ENCODE data around the gene FMNL3.

The FMNL3 gene, protein sequence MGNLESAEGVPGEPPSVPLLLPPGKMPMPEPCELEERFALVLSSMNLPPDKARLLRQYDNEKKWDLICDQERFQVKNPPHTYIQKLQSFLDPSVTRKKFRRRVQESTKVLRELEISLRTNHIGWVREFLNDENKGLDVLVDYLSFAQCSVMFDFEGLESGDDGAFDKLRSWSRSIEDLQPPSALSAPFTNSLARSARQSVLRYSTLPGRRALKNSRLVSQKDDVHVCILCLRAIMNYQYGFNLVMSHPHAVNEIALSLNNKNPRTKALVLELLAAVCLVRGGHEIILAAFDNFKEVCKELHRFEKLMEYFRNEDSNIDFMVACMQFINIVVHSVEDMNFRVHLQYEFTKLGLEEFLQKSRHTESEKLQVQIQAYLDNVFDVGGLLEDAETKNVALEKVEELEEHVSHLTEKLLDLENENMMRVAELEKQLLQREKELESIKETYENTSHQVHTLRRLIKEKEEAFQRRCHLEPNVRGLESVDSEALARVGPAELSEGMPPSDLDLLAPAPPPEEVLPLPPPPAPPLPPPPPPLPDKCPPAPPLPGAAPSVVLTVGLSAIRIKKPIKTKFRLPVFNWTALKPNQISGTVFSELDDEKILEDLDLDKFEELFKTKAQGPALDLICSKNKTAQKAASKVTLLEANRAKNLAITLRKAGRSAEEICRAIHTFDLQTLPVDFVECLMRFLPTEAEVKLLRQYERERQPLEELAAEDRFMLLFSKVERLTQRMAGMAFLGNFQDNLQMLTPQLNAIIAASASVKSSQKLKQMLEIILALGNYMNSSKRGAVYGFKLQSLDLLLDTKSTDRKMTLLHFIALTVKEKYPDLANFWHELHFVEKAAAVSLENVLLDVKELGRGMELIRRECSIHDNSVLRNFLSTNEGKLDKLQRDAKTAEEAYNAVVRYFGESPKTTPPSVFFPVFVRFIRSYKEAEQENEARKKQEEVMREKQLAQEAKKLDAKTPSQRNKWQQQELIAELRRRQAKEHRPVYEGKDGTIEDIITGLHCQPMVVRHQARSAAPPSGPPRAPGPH

DNA sequence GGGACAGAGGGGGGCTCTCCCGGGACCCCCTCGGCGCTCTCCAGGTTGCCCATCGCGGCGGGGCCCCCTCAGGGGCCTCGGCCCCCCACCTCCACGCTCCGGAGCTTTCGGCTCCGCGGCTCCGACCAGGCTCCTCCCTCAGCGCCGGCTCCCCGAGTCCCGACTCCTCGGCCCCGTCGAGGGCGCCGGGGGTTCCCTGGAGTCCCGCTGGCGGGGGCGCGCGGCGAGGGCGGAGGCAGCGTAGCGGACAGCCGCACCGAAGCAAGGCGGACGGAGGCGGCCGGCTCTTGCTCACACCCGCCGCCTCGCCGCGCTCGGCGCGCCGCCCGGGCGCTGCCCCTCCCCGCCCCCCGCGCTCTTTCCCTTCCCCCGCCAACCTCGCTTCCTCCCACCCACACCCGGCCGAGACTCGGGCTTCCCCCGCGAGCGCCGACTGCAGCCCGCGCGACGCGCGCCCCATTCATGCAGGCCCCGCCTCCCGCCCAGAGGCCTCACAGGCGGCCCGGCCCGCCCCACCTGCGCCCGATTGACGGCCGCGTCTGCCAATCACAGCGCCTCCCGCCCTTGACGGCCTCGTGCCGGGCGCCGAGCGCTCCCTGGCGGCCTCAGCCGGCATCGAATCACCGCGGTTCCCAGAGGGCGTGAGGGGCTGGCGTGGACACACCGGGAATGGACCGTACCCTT is at the start of gene FMNL3:
TSS of gene FMNL3 (minus strand) at position 278 of the 684 bp plus-strand sequence. CDS start at position 53, 225 bp downstream.
- peaks cover 4% of the 10 kb centered on the region for H3K36me3 ChIP-seq (ENCODE audit: insufficient read depth, insufficient read length, low read length)
- H3K4me1 ChIP-seq (ENCODE audit: insufficient read depth, insufficient read length) = peaks cover 13% of the 10 kb centered on the region
- peak within 1 kb of the TSS; percentile 82 for H3K9ac ChIP-seq (ENCODE audit: insufficient read length, low read depth)
- TF ChIP-seq ZNF274 (IDR thresholded peaks at IDR 0.05; ENCODE audit: low read depth, low read length) = no peak
- no peak for TF ChIP-seq YY1 (IDR thresholded peaks at IDR 0.05; ENCODE audit: insufficient read depth, insufficient read length)
- no peak for TF ChIP-seq SUZ12 (IDR thresholded peaks at IDR 0.05; ENCODE audit: extremely low read depth, insufficient read depth, insufficient read length)
- peak within 1 kb of the TSS; percentile 69 for H3K4me3 ChIP-seq (ENCODE audit: insufficient read length, low read depth)
- H3K27me3 ChIP-seq (ENCODE audit: insufficient read depth, insufficient read length) = peaks cover 25% of the 10 kb centered on the region
- DNase-seq (ENCODE audit: low read depth, low spot score) = peak; percentile 89
- peaks cover 15% of the 10 kb centered on the region; the same call in 1 of the 2 replicates for H3K9me3 ChIP-seq (ENCODE audit: insufficient read depth, low read length)

DNA sequence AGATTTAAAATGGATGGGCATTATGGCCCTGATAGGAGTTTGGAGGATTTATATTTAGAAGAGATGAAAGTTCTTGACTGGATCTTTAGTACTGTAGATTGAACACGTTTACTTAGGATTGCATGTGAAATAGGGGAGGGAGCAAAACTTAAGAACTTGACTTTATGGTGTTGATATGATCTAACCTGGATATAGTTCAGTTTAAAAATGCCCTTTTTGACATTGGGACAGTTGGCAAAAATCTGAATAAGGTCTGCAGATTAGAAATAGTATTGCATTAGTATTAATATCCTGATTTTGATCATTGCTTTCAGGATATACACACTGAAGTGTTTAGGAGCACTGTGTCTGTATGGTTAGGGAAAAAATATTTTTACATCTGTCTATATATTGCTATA is 43.8 kb upstream of the FMNL3 start:
- no peaks in the 10 kb centered on the region for H3K27me3 ChIP-seq (ENCODE audit: insufficient read depth, insufficient read length)
- TF ChIP-seq YY1 (IDR thresholded peaks at IDR 0.05; ENCODE audit: insufficient read depth, insufficient read length) (no peak), ZNF274 (IDR thresholded peaks at IDR 0.05; ENCODE audit: low read depth, low read length) (no peak), SUZ12 (IDR thresholded peaks at IDR 0.05; ENCODE audit: extremely low read depth, insufficient read depth, insufficient read length) (no peak)
- no peak overlapping the region for H3K4me3 ChIP-seq (ENCODE audit: insufficient read length, low read depth)
- no peak overlapping the region for H3K9ac ChIP-seq (ENCODE audit: insufficient read length, low read depth)
- no peaks in the 10 kb centered on the region for H3K9me3 ChIP-seq (ENCODE audit: insufficient read depth, low read length)
- H3K4me1 ChIP-seq (ENCODE audit: insufficient read depth, insufficient read length) = no peaks in the 10 kb centered on the region
- DNase-seq (ENCODE audit: low read depth, low spot score) = no peak
- peaks cover 56% of the 10 kb centered on the region for H3K36me3 ChIP-seq (ENCODE audit: insufficient read depth, insufficient read length, low read length)

DNA sequence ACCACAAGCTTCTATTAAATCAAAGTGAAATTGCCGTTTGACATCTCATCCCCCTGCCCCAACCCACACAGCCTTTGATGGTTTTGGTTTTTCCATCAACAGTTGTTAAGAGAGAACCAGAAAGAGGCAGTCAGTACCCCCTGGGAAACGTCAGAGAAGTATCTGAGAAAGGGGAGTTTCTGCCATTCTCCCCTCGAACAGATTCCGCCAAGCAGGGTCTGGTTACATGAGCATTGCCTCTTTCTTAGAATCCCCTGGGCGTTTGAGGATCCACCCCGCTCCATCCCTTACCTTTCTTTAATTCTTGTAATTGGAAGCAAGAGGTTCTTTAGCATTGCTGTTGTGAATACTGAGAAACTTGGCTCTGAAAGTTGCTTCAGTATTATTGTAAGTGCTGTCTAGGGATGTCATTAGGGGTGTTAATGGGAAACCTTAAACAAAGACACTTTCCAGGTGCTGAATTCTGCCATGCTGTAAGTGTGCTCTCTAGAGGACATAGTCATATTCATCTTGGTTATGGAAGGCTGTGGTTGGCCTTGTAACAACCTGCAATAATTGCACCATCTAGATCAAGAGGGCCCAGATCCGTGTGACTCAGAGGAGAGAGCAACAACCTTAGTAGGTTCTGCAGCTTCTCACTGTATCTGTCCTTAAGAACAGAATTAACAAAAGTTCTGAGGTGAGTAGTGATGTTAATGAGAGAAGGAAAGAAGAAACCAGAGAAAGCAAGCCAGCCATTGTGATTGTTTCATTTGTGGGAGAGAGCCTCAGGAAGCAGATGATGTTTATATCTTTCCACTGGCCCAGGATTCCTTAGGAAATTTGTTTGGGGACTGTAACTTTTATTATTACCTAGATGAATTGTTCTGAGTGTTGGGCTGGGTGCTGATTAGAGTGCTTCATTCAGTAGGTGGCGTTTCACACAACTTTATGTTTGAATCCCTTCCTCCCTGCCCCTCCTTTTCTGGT is 43.1 kb upstream of the FMNL3 start:
- no peaks in the 10 kb centered on the region for H3K4me1 ChIP-seq (ENCODE audit: insufficient read depth, insufficient read length)

DNA sequence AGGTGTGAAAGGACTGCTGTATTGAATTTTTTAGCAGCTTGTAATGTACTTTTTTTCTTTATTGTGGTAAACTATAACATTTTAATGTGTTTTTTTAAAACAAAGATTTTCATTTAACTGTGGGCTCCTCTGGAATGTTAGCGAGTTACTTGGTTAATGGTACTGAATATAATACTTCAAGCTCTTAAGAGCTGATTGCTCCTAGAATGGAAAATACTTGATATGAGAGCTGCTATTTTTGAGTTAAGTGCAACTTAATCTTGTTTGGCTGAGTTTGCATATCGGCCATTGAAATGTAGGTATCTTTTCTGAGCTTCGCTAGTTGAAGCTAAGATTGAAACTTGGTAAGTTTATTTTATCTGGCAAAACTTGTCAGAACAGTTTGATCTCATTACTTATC is 41.6 kb upstream of the FMNL3 start:
- no peak overlapping the region for H3K4me3 ChIP-seq (ENCODE audit: insufficient read length, low read depth)
- no peak overlapping the region for H3K9ac ChIP-seq (ENCODE audit: insufficient read length, low read depth)
- H3K36me3 ChIP-seq (ENCODE audit: insufficient read depth, insufficient read length, low read length) = peaks cover 48% of the 10 kb centered on the region
- DNase-seq (ENCODE audit: low read depth, low spot score) = no peak
- TF ChIP-seq YY1 (IDR thresholded peaks at IDR 0.05; ENCODE audit: insufficient read depth, insufficient read length) (no peak), ZNF274 (IDR thresholded peaks at IDR 0.05; ENCODE audit: low read depth, low read length) (no peak), SUZ12 (IDR thresholded peaks at IDR 0.05; ENCODE audit: extremely low read depth, insufficient read depth, insufficient read length) (no peak)
- H3K4me1 ChIP-seq (ENCODE audit: insufficient read depth, insufficient read length) = no peaks in the 10 kb centered on the region
- no peaks in the 10 kb centered on the region for H3K9me3 ChIP-seq (ENCODE audit: insufficient read depth, low read length)
- H3K27me3 ChIP-seq (ENCODE audit: insufficient read depth, insufficient read length) = no peaks in the 10 kb centered on the region

More for the DNA sequence above, 43.1 kb upstream of the FMNL3 start:
- Histone ChIP-seq H3K9ac (ENCODE audit: insufficient read length, low read depth) (no peak overlapping the region), H3K4me3 (ENCODE audit: insufficient read length, low read depth) (no peak overlapping the region), H3K9me3 (ENCODE audit: insufficient read depth, low read length) (no peaks in the 10 kb centered on the region), H3K27me3 (ENCODE audit: insufficient read depth, insufficient read length) (no peaks in the 10 kb centered on the region), H3K36me3 (ENCODE audit: insufficient read depth, insufficient read length, low read length) (peaks cover 50% of the 10 kb centered on the region)
- DNase-seq (ENCODE audit: low read depth, low spot score) = no peak
- TF ChIP-seq YY1 (IDR thresholded peaks at IDR 0.05; ENCODE audit: insufficient read depth, insufficient read length) (no peak), SUZ12 (IDR thresholded peaks at IDR 0.05; ENCODE audit: extremely low read depth, insufficient read depth, insufficient read length) (no peak), ZNF274 (IDR thresholded peaks at IDR 0.05; ENCODE audit: low read depth, low read length) (no peak)

DNA sequence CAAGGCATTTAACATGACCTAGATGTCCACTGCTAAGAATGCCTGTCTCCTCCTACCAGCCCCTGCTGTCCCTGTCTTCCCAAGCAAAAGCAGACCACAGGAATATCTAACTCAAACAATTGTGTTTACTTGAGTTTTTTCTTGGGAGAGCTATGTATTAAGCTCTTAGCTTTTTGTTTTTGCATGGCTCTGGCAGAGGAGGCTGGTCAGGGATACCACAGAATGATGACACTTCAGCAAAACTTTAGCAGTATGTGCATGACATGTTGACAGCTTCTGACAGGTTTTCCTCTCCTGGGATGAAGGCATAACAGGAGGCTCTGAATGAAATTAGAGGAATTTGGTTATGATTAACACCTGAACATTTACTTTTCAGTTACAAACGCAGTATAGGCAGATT is 41.1 kb upstream of the FMNL3 start:
- no peak for TF ChIP-seq ZNF274 (IDR thresholded peaks at IDR 0.05; ENCODE audit: low read depth, low read length)
- TF ChIP-seq SUZ12 (IDR thresholded peaks at IDR 0.05; ENCODE audit: extremely low read depth, insufficient read depth, insufficient read length) = no peak
- no peak for TF ChIP-seq YY1 (IDR thresholded peaks at IDR 0.05; ENCODE audit: insufficient read depth, insufficient read length)
- DNase-seq (ENCODE audit: low read depth, low spot score) = no peak
- no peak overlapping the region for H3K9ac ChIP-seq (ENCODE audit: insufficient read length, low read depth)
- peaks cover 48% of the 10 kb centered on the region for H3K36me3 ChIP-seq (ENCODE audit: insufficient read depth, insufficient read length, low read length)
- H3K9me3 ChIP-seq (ENCODE audit: insufficient read depth, low read length) = no peaks in the 10 kb centered on the region
- no peaks in the 10 kb centered on the region for H3K27me3 ChIP-seq (ENCODE audit: insufficient read depth, insufficient read length)
- H3K4me1 ChIP-seq (ENCODE audit: insufficient read depth, insufficient read length) = no peaks in the 10 kb centered on the region
- H3K4me3 ChIP-seq (ENCODE audit: insufficient read length, low read depth) = no peak overlapping the region

DNA sequence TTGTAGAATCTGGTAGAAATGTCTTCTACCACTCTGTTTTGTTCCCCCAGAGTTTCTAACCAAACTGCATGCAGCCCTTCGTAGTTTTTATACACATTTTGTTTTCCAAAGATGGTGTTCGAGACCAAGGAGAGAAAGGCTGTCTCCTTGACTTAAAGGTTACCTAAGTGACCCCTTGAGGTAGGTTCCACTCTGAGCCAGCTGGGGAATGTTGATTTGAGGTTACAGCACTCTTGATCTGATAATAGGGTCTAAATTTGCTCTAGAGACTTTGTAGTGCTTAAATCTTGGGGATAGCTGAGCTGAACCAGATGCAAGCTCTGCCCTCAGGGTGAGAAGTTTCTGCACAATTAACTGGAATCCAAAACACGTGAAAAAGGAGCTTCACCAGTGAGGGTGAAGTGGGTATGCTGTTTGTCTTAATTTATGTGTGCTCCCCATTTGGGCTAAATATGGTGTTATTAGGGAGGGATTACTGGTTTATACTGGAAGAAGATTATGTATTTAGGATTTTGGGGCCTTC is 37.2 kb upstream of the FMNL3 start:
- Histone ChIP-seq H3K9ac (ENCODE audit: insufficient read length, low read depth) (no peak overlapping the region), H3K4me1 (ENCODE audit: insufficient read depth, insufficient read length) (no peaks in the 10 kb centered on the region), H3K36me3 (ENCODE audit: insufficient read depth, insufficient read length, low read length) (peaks cover 36% of the 10 kb centered on the region), H3K27me3 (ENCODE audit: insufficient read depth, insufficient read length) (no peaks in the 10 kb centered on the region), H3K4me3 (ENCODE audit: insufficient read length, low read depth) (no peak overlapping the region), H3K9me3 (ENCODE audit: insufficient read depth, low read length) (no peaks in the 10 kb centered on the region)
- no peak for DNase-seq (ENCODE audit: low read depth, low spot score)
- no peak for TF ChIP-seq SUZ12 (IDR thresholded peaks at IDR 0.05; ENCODE audit: extremely low read depth, insufficient read depth, insufficient read length)
- no peak for TF ChIP-seq ZNF274 (IDR thresholded peaks at IDR 0.05; ENCODE audit: low read depth, low read length)
- TF ChIP-seq YY1 (IDR thresholded peaks at IDR 0.05; ENCODE audit: insufficient read depth, insufficient read length) = no peak

All from NT2/D1 (cell line).